SK-N-SH (cell line): Measurements from ENCODE around the gene TSC2. TPM values are rescaled to one million over a fixed set of nuclear protein-coding genes. Genes with fewer than 3 reads are reported as not detected.
A peak's percentile ranks its signal among the peaks of the same experiment; 100 is the strongest.

Experiments used
- CTCF ChIA-PET: fragments of 300-600, 350-600 bp; formaldehyde crosslinking; extraction: SDS; loops from one replicate; lab custom pipeline; 2021; lab: Yijun Ruan, JAX
- POLR2A ChIA-PET: fragments of 350-600 bp; sonication (Branson Sonifier 250); formaldehyde crosslinking; extraction: SDS; loops from one replicate; lab custom pipeline; 2020; ENCODE audit warnings: antibody characterized with exemption, inconsistent platforms; lab: Yijun Ruan, JAX
- DNase-seq: peaks from one replicate; pipeline ENCODE4 v3.0.0; 2012
- H2AFZ ChIP-seq: fragments of 200-600 bp; sonication (generic); 2 replicates; pipeline ENCODE4 v1.8.1; 2016; ENCODE audit warnings: antibody characterized with exemption, mild to moderate bottlenecking, low read depth
- H3F3A ChIP-seq: fragments of 200-600 bp; sonication (generic); replicated peaks from 2 replicates; pipeline ENCODE3; 2016; ENCODE audit warnings: antibody characterized with exemption, mild to moderate bottlenecking; ENCODE audit not compliant: insufficient read depth
- H3K27ac ChIP-seq, 2 experiments: fragments of 200-500 bp in 1 of 2; fragments of 200-600 bp in 1 of 2; sonication (Bioruptor generic) in 1 of 2; sonication (generic), shearing (Covaris generic) in 1 of 2; 2 replicates each; pipeline versions ENCODE4 v1.5.1 to v1.6.1; 2014 to 2016; ENCODE audit warnings: low read depth in 2 of 2, inconsistent platforms in 1 of 2, low read length in 1 of 2, mild to moderate bottlenecking in 1 of 2, mixed read lengths in 1 of 2
- H3K27me3 ChIP-seq: fragments of 200-600 bp; sonication (generic), shearing (Covaris generic); 2 replicates; pipeline ENCODE4 v1.6.1; 2016; ENCODE audit warnings: mixed run types; ENCODE audit not compliant: insufficient read depth
- H3K36me3 ChIP-seq, 2 experiments: fragments of 200-500 bp in 1 of 2; fragments of 200-600 bp in 1 of 2; sonication (Bioruptor generic) in 1 of 2; sonication (generic) in 1 of 2; replicated peaks in 1 of 2; 2 replicates each; pipeline versions ENCODE3 to v1.5.1; 2014 to 2016; ENCODE audit warnings: low read length in 1 of 2, mild to moderate bottlenecking in 1 of 2; ENCODE audit not compliant: insufficient read depth in 2 of 2, control insufficient read depth in 1 of 2
- H3K4me1 ChIP-seq, 2 experiments: fragments of 200-500 bp in 1 of 2; fragments of 200-600 bp in 1 of 2; sonication (Bioruptor generic) in 1 of 2; sonication (generic), shearing (Covaris generic) in 1 of 2; 2 replicates each; pipeline versions ENCODE4 v1.5.1 to v1.6.1; 2014 to 2016; ENCODE audit warnings: low read depth in 1 of 2, low read length in 1 of 2, mixed run types in 1 of 2; ENCODE audit not compliant: insufficient read depth in 2 of 2, control insufficient read depth in 1 of 2
- H3K4me2 ChIP-seq: fragments of 200-600 bp; sonication (generic), shearing (Covaris generic); 2 replicates; pipeline ENCODE4 v1.6.1; 2017; ENCODE audit warnings: mixed run types
- H3K4me3 ChIP-seq, 2 experiments: fragments of 200-500 bp in 1 of 2; fragments of 200-600 bp in 1 of 2; sonication (Bioruptor generic) in 1 of 2; sonication (generic), shearing (Covaris generic) in 1 of 2; 2 replicates each; pipeline versions ENCODE4 v1.5.1 to v1.8.1; 2014 to 2016; ENCODE audit warnings: low read depth in 2 of 2, inconsistent platforms in 1 of 2, low read length in 1 of 2, mild to moderate bottlenecking in 1 of 2, mixed read lengths in 1 of 2, moderate library complexity in 1 of 2
- H3K79me2 ChIP-seq: fragments of 200-600 bp; sonication (generic); 2 replicates; pipeline ENCODE4 v1.8.1; 2017; ENCODE audit warnings: mild to moderate bottlenecking; ENCODE audit not compliant: insufficient read depth
- H3K9ac ChIP-seq: fragments of 200-600 bp; sonication (generic); 2 replicates; pipeline ENCODE4 v1.6.1; 2017; ENCODE audit warnings: mixed run types
- H3K9me2 ChIP-seq: fragments of 200-600 bp; sonication (generic); 2 replicates; pipeline ENCODE4 v1.6.1; 2017; ENCODE audit warnings: mixed run types
- H3K9me3 ChIP-seq: fragments of 200-600 bp; sonication (generic); 2 replicates; pipeline ENCODE4 v1.6.1; 2017; ENCODE audit warnings: mixed run types, mild to moderate bottlenecking, moderate library complexity
- H4K20me1 ChIP-seq: fragments of 200-600 bp; sonication (generic); 2 replicates; pipeline ENCODE4 v1.6.1; 2017; ENCODE audit warnings: mild to moderate bottlenecking, mixed run types; ENCODE audit not compliant: insufficient read depth
- ELF1 ChIP-seq: IDR thresholded peaks from 2 replicates; pipeline ENCODE4 v1.4.0; 2012
- FOXJ3 ChIP-seq: sonication (generic); formaldehyde crosslinking; IDR thresholded peaks from 2 replicates; pipeline ENCODE4 v1.5.1; 2020; ENCODE audit warnings: mild to moderate bottlenecking, missing genetic modification reagents
- FOXM1 ChIP-seq: IDR thresholded peaks from 2 replicates; pipeline ENCODE4 v1.4.0; 2012; ENCODE audit warnings: low read depth, mild to moderate bottlenecking
- NRF1 ChIP-seq: IDR thresholded peaks from 2 replicates; pipeline ENCODE4 v1.6.1; 2012; ENCODE audit warnings: low read depth, mild to moderate bottlenecking, low read length
- POLR2AphosphoS5 ChIP-seq: IDR thresholded peaks from 2 replicates; pipeline ENCODE4 v1.6.1; 2012; ENCODE audit warnings: low read depth, low read length
- RAD21 ChIP-seq: IDR thresholded peaks from 2 replicates; pipeline ENCODE4 v1.6.1; 2012; ENCODE audit warnings: mild to moderate bottlenecking, low read length
- RFX5 ChIP-seq: IDR thresholded peaks from 2 replicates; pipeline ENCODE4 v1.6.1; 2012; ENCODE audit warnings: mild to moderate bottlenecking, improper control_type of control experiment, low read length
- YY1 ChIP-seq: IDR thresholded peaks from 2 replicates; pipeline ENCODE4 v1.4.0; 2012; ENCODE audit warnings: low read depth, mild to moderate bottlenecking
- WGBS: methylation state at CpG from one replicate; pipeline ENCODE4 v1.1.6; 2017; ENCODE audit warnings: low lambda C conversion rate; 5-methylcytosine and 5-hydroxymethylcytosine counted together
- polyA plus RNA-seq, 3 experiments: library from polyadenylated mRNA; depleted of rRNA; stranded (reverse); fragments of >200 nt; gene quantifications; 2 replicates each; pipeline ENCODE4 v1.2.3, GENCODE V29; 2012
- TF ChIP-seq, protein P1 (sequence below): IDR thresholded peaks from 2 replicates; pipeline ENCODE4 v1.4.0; 2012; ENCODE audit warnings: low read depth, borderline replicate concordance
- TF ChIP-seq, protein P2 (sequence below): fragments of 200-600 bp; sonication (generic); IDR thresholded peaks from 2 replicates; pipeline ENCODE4 v1.6.1; 2017; ENCODE audit warnings: antibody characterized with exemption, mild to moderate bottlenecking, moderate library complexity
- TF ChIP-seq, protein P3 (sequence below): IDR thresholded peaks from 2 replicates; pipeline ENCODE4 v1.6.1; 2012; ENCODE audit warnings: mild to moderate bottlenecking, low read depth, low read length, moderate library complexity

Gene TSC2
- polyA plus RNA-seq, 1 of the 3 experiments (the other 2 are of a cell fraction) = 96.1 TPM

DNA sequence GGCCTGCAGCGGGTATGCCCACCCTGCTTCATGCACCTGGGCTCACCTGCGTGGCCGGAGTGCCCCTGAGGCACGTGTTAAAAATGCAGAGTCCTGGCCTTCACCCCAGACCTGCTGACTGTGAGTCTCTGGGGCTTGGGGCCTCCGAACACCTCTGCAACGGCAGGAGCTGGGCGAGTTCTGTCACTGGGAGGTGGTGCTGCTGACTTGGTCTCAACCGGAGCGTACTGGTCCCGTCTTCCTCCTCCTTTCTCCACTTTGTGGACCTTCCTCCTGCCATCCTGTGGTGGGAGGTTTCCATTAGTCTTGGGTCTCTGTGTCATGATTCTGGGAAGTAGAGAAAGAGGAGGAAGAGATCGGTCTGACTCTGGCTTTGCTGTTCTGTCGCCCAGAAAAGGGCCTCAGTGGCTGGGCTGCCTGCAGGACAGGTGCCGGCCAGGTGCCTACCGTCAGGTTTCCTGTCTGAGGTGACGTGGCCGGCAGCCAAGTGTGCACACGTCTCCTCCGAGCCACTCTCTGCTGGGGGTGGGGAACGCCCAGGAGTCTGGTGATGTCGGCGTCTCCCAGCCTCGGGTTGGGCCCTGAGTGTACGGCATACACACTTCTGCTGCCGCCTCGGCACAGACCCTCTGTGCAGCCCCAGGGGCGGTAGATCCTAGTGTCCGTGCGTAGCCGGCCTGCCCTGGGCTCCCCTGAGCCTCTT, 6.9 kb downstream of the TSC2 start:
- CTCF ChIA-PET = interaction anchor here (0.6 kb wide), 1 partner anchor 22 kb away, joined by 3 read pairs; no protein-coding TSS in a partner anchor
- Histone ChIP-seq H3K27me3 (no peaks in the 10 kb centered on the region), H4K20me1 (no peaks in the 10 kb centered on the region), H2AFZ (no peak overlapping the region), H3K4me1 (no peaks in the 10 kb centered on the region), H3K4me3 (no peak overlapping the region), H3F3A (no peaks in the 10 kb centered on the region), H3K9me3 (no peaks in the 10 kb centered on the region), H3K9ac (no peak overlapping the region), H3K27ac (no peak overlapping the region)
- no peak for DNase-seq
- 92% methylated on average over 13 of the region's 29 CpGs for WGBS
- no peak for TF ChIP-seq YY1
- TF ChIP-seq RFX5 = no peak
- TF ChIP-seq RAD21 = no peak
- no peak for TF ChIP-seq NRF1
- TF ChIP-seq POLR2AphosphoS5 = no peak
- no peak for TF ChIP-seq FOXJ3 (CRISPR knock-in tag)
- TF ChIP-seq, protein P1, sequence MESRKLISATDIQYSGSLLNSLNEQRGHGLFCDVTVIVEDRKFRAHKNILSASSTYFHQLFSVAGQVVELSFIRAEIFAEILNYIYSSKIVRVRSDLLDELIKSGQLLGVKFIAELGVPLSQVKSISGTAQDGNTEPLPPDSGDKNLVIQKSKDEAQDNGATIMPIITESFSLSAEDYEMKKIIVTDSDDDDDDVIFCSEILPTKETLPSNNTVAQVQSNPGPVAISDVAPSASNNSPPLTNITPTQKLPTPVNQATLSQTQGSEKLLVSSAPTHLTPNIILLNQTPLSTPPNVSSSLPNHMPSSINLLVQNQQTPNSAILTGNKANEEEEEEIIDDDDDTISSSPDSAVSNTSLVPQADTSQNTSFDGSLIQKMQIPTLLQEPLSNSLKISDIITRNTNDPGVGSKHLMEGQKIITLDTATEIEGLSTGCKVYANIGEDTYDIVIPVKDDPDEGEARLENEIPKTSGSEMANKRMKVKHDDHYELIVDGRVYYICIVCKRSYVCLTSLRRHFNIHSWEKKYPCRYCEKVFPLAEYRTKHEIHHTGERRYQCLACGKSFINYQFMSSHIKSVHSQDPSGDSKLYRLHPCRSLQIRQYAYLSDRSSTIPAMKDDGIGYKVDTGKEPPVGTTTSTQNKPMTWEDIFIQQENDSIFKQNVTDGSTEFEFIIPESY = no peak
- TF ChIP-seq, all 33 proteins: peak for 0
- Histone ChIP-seq H3K36me3 (peaks cover 17 to 52% of the 10 kb centered on the region in 2 experiments), H3K79me2 (peaks cover 22% of the 10 kb centered on the region), H3K9me2 (no peaks in the 10 kb centered on the region), H3K4me2 (no peak overlapping the region)
- POLR2A ChIA-PET = interaction anchor here (0.7 kb wide), 1 partner anchor 8 kb away, joined by 3 read pairs; no protein-coding TSS in a partner anchor

DNA sequence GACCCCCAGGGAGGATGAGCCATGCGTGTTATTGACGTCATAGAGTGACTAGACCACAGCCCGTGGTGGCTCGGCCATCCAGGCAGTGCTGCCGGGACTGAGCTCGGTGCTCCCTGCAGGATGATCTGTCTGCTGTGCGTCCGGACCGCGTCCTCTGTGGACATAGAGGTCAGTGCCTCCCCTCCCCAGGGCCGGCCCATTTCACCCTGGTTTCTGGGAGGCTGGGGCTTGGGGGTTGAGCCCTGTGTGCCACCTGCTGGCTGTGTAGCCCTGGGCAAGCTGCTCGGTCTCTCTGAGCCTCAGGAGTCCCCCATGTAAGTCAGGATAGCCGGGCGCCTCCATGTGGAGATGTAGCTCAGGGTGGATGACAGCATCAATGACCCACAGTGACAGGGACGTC, 8.3 kb downstream of the TSC2 start:
- ChIA-PET POLR2A (interaction anchor here (0.6 kb wide), 1 partner anchor 132 kb away, joined by 3 read pairs; no protein-coding TSS in a partner anchor), CTCF (interaction anchor here (1.2 to 2.3 kb wide), 4 partner anchors 10 to 84 kb away, joined by 3 to 8 read pairs (median 5); no protein-coding TSS in a partner anchor)
- H3F3A ChIP-seq = no peaks in the 10 kb centered on the region
- no peaks in the 10 kb centered on the region for H3K9me3 ChIP-seq
- no peaks in the 10 kb centered on the region for H3K4me1 ChIP-seq
- no peak overlapping the region for H3K4me3 ChIP-seq
- TF ChIP-seq YY1 = no peak
- no peak for TF ChIP-seq FOXM1
- no peak for TF ChIP-seq ELF1
- TF ChIP-seq, protein P2, sequence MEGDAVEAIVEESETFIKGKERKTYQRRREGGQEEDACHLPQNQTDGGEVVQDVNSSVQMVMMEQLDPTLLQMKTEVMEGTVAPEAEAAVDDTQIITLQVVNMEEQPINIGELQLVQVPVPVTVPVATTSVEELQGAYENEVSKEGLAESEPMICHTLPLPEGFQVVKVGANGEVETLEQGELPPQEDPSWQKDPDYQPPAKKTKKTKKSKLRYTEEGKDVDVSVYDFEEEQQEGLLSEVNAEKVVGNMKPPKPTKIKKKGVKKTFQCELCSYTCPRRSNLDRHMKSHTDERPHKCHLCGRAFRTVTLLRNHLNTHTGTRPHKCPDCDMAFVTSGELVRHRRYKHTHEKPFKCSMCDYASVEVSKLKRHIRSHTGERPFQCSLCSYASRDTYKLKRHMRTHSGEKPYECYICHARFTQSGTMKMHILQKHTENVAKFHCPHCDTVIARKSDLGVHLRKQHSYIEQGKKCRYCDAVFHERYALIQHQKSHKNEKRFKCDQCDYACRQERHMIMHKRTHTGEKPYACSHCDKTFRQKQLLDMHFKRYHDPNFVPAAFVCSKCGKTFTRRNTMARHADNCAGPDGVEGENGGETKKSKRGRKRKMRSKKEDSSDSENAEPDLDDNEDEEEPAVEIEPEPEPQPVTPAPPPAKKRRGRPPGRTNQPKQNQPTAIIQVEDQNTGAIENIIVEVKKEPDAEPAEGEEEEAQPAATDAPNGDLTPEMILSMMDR = peak; percentile 25; the same call in 1 of the 2 replicates
- TF ChIP-seq, protein P3, sequence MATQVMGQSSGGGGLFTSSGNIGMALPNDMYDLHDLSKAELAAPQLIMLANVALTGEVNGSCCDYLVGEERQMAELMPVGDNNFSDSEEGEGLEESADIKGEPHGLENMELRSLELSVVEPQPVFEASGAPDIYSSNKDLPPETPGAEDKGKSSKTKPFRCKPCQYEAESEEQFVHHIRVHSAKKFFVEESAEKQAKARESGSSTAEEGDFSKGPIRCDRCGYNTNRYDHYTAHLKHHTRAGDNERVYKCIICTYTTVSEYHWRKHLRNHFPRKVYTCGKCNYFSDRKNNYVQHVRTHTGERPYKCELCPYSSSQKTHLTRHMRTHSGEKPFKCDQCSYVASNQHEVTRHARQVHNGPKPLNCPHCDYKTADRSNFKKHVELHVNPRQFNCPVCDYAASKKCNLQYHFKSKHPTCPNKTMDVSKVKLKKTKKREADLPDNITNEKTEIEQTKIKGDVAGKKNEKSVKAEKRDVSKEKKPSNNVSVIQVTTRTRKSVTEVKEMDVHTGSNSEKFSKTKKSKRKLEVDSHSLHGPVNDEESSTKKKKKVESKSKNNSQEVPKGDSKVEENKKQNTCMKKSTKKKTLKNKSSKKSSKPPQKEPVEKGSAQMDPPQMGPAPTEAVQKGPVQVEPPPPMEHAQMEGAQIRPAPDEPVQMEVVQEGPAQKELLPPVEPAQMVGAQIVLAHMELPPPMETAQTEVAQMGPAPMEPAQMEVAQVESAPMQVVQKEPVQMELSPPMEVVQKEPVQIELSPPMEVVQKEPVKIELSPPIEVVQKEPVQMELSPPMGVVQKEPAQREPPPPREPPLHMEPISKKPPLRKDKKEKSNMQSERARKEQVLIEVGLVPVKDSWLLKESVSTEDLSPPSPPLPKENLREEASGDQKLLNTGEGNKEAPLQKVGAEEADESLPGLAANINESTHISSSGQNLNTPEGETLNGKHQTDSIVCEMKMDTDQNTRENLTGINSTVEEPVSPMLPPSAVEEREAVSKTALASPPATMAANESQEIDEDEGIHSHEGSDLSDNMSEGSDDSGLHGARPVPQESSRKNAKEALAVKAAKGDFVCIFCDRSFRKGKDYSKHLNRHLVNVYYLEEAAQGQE = no peak
- H3K4me2 ChIP-seq = no peak overlapping the region
- peaks cover 8% of the 10 kb centered on the region; the same call in 1 of the 2 replicates for H3K79me2 ChIP-seq
- no peak overlapping the region for H3K9ac ChIP-seq
- no peaks in the 10 kb centered on the region for H3K9me2 ChIP-seq
- H3K27me3 ChIP-seq = no peaks in the 10 kb centered on the region
- no peak overlapping the region for H3K27ac ChIP-seq
- no peak overlapping the region for H2AFZ ChIP-seq
- WGBS = 83% methylated on average over 7 of the region's 15 CpGs
- H3K36me3 ChIP-seq = peaks cover 8 to 60% of the 10 kb centered on the region in 2 experiments
- no peak for DNase-seq
- H4K20me1 ChIP-seq = no peaks in the 10 kb centered on the region
